Measurements from ENCODE around the gene PSMC3. TPM values are rescaled to one million over a fixed set of nuclear protein-coding genes. Genes with fewer than 3 reads are reported as not detected.

Gene PSMC3
- total RNA-seq, 1 experiment from 2014 or later: 701 TPM

- no peaks in the 10 kb centered on the region for H3K36me3 ChIP-seq (ENCODE audit: insufficient read depth, low read length, poor library complexity, severe bottlenecking)
- no peaks in the 10 kb centered on the region for H3K9me3 ChIP-seq (ENCODE audit: low read depth, low read length, poor library complexity, severe bottlenecking)
- CTCF ChIA-PET: interaction anchor here (0.6 to 0.7 kb wide), 2 partner anchors 21 to 33 kb away, joined by 3 read pairs; no protein-coding TSS in a partner anchor
- H3K4me1 ChIP-seq (ENCODE audit: insufficient read depth, low read length, poor library complexity, severe bottlenecking): no peaks in the 10 kb centered on the region
- H3K4me3 ChIP-seq (ENCODE audit: low read depth, low read length, poor library complexity, severe bottlenecking): no peak overlapping the region
- TF ChIP-seq EZH2 (IDR thresholded peaks at IDR 0.05; ENCODE audit: borderline replicate concordance, low read depth, low read length, poor library complexity, severe bottlenecking): no peak
- TF ChIP-seq, protein P1, sequence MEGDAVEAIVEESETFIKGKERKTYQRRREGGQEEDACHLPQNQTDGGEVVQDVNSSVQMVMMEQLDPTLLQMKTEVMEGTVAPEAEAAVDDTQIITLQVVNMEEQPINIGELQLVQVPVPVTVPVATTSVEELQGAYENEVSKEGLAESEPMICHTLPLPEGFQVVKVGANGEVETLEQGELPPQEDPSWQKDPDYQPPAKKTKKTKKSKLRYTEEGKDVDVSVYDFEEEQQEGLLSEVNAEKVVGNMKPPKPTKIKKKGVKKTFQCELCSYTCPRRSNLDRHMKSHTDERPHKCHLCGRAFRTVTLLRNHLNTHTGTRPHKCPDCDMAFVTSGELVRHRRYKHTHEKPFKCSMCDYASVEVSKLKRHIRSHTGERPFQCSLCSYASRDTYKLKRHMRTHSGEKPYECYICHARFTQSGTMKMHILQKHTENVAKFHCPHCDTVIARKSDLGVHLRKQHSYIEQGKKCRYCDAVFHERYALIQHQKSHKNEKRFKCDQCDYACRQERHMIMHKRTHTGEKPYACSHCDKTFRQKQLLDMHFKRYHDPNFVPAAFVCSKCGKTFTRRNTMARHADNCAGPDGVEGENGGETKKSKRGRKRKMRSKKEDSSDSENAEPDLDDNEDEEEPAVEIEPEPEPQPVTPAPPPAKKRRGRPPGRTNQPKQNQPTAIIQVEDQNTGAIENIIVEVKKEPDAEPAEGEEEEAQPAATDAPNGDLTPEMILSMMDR (conservative IDR thresholded peaks at IDR 0.05; ENCODE audit: low read depth, low read length): no peak
- no TSS peak for BruUV-seq (replicated peaks)
- POLR2A ChIA-PET (ENCODE audit: low non-redundant PET): no interaction called here
- intact Hi-C loops (cut with micrococcal nuclease; ENCODE audit: unreplicated experiment): no loop called here
- no peak for DNase-seq (ENCODE audit: low spot score)
- no peak overlapping the region for H3K27ac ChIP-seq (ENCODE audit: low read depth, low read length, poor library complexity, severe bottlenecking)
- no peaks in the 10 kb centered on the region for H3K27me3 ChIP-seq (replicated peaks; ENCODE audit: insufficient read depth, low read depth, low read length, poor library complexity)
Observed at GRCh38 chr11:47445840-47446239, 19.6 kb upstream of the PSMC3 start.

DNA sequence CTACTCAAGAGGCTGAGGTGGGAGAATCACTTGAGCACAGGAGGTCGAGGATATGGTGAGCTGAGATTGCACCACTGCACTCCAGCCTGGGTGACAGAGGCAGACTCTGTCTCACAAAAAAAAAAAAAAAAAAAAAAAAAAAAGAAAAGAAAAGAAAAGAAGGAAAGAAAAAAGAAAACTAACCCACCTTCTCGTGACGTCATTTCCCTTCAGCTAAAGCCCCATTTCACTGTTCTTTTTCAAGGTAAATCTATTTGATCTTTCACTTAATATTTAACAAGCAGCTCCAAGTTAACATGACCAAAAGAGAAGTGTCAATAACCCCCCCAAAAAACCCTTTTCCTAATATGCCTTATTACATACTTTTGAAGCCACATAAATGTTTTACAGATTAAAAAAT is 17.6 kb upstream of the PSMC3 start:
- no peak for DNase-seq (ENCODE audit: low spot score)
- TF ChIP-seq EZH2 (IDR thresholded peaks at IDR 0.05; ENCODE audit: borderline replicate concordance, low read depth, low read length, poor library complexity, severe bottlenecking): no peak
- TF ChIP-seq, protein P1 (conservative IDR thresholded peaks at IDR 0.05; ENCODE audit: low read depth, low read length): no peak
- BruUV-seq (replicated peaks): no TSS peak
- ChIA-PET POLR2A (ENCODE audit: low non-redundant PET) (interaction anchor here (0.7 kb wide), 1 partner anchor 42 kb away, joined by 8 read pairs; no protein-coding TSS in a partner anchor), CTCF (interaction anchor here (0.8 kb wide), 1 partner anchor 9 kb away, joined by 5 read pairs; no protein-coding TSS in a partner anchor)
- Histone ChIP-seq H3K9me3 (ENCODE audit: low read depth, low read length, poor library complexity, severe bottlenecking) (no peaks in the 10 kb centered on the region), H3K36me3 (ENCODE audit: insufficient read depth, low read length, poor library complexity, severe bottlenecking) (no peaks in the 10 kb centered on the region), H3K27me3 (replicated peaks; ENCODE audit: insufficient read depth, low read depth, low read length, poor library complexity) (no peaks in the 10 kb centered on the region), H3K4me3 (ENCODE audit: low read depth, low read length, poor library complexity, severe bottlenecking) (no peak overlapping the region), H3K27ac (ENCODE audit: low read depth, low read length, poor library complexity, severe bottlenecking) (no peak overlapping the region), H3K4me1 (ENCODE audit: insufficient read depth, low read length, poor library complexity, severe bottlenecking) (no peaks in the 10 kb centered on the region)
- intact Hi-C loops (cut with micrococcal nuclease; ENCODE audit: unreplicated experiment): no loop called here

- no peaks in the 10 kb centered on the region for H3K36me3 ChIP-seq (ENCODE audit: insufficient read depth, low read length, poor library complexity, severe bottlenecking)
- no peak overlapping the region for H3K4me3 ChIP-seq (ENCODE audit: low read depth, low read length, poor library complexity, severe bottlenecking)
- H3K4me1 ChIP-seq (ENCODE audit: insufficient read depth, low read length, poor library complexity, severe bottlenecking): no peaks in the 10 kb centered on the region
- DNase-seq (ENCODE audit: low spot score): peak; percentile 50
- ChIA-PET CTCF (no interaction called here), POLR2A (ENCODE audit: low non-redundant PET) (interaction anchor here (0.7 kb wide), 1 partner anchor 42 kb away, joined by 8 read pairs; no protein-coding TSS in a partner anchor)
- H3K9me3 ChIP-seq (ENCODE audit: low read depth, low read length, poor library complexity, severe bottlenecking): no peaks in the 10 kb centered on the region
- H3K27me3 ChIP-seq (replicated peaks; ENCODE audit: insufficient read depth, low read depth, low read length, poor library complexity): no peaks in the 10 kb centered on the region
- BruUV-seq (replicated peaks): no TSS peak
- no peak overlapping the region for H3K27ac ChIP-seq (ENCODE audit: low read depth, low read length, poor library complexity, severe bottlenecking)
- TF ChIP-seq EZH2 (IDR thresholded peaks at IDR 0.05; ENCODE audit: borderline replicate concordance, low read depth, low read length, poor library complexity, severe bottlenecking): no peak
- TF ChIP-seq, protein P1 (conservative IDR thresholded peaks at IDR 0.05; ENCODE audit: low read depth, low read length): peak; percentile 36; the same call in 1 of the 2 replicates
- intact Hi-C loops (cut with micrococcal nuclease; ENCODE audit: unreplicated experiment): no loop called here
Observed at GRCh38 chr11:47443028-47443700, 16.9 kb upstream of the PSMC3 start.

Data from A673 (cell line).